ENCODE results near the gene PWWP2A. TPM values are rescaled to one million over a fixed set of nuclear protein-coding genes. Genes with fewer than 3 reads are reported as not detected.

The PWWP2A gene
- total and polyA plus RNA-seq, 2 donors (not counting 1 experiment from before 2014, with no cell fraction given): 10.4 to 17.0 TPM

DNA sequence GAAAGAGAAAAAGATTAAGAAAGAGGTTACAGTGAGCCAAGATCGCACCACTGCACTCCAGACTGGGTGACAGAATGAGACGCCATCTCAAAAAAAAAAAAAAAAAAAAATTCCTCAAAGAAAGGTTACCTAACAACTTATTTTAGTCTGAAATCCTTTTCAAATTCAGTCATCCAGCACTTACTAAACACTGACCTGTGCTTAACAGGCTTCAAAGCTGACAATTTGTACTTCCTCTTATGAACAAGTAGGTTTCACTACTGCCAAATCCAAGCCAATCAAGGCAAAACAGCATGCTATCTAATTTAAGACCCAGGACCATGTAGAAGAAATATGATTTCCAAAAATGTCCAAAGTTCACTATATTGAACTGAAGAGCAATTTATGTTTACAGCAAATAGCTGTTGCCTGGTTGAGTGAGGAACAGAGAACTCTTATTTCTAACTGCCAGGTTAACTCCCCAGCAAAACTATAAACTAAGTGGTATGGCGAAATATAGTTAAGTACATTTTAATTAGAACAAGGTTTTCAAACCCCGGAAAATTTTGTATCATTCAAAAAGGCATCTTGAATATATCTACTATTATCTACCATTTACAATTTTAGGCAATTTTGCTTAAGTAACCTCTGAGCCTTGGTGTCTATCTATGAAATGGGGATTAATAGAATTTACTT, 13.4 kb downstream of the PWWP2A start:
- Histone ChIP-seq H3K79me2 (ENCODE audit: control insufficient read depth, insufficient read depth, low read length) (peaks cover 19% of the 10 kb centered on the region), H4K20me1 (ENCODE audit: control insufficient read depth, extremely low read depth, insufficient read depth, low read length) (no peaks in the 10 kb centered on the region), H3K36me3 (ENCODE audit: control insufficient read depth, insufficient read depth, low read length) (no peaks in the 10 kb centered on the region), H2AFZ (ENCODE audit: low read length) (no peak overlapping the region), H3K9me3 (ENCODE audit: control insufficient read depth, insufficient read depth, low read depth, low read length) (no peaks in the 10 kb centered on the region), H3K27me3 (ENCODE audit: control insufficient read depth, insufficient read depth, low read length) (no peaks in the 10 kb centered on the region), H3K27ac (ENCODE audit: insufficient read depth, low read length) (no peak overlapping the region), H3K4me1 (ENCODE audit: control insufficient read depth, extremely low read depth, insufficient read depth, low read length) (no peaks in the 10 kb centered on the region), H3K4me3 (replicated peaks in 1 of 4; ENCODE audit: control extremely low read depth in 1 of 4, insufficient read depth in 1 of 4, low read depth in 3 of 4, low read length in 4 of 4) (no peak overlapping the region), H3K9ac (ENCODE audit: insufficient read depth, low read length) (no peak overlapping the region), H3K4me2 (ENCODE audit: extremely low read depth, insufficient read depth, low read length) (no peak overlapping the region)
- peak; percentile 18 to 37 for DNase-seq (ENCODE audit: low read depth in 2 of 2)
- TF ChIP-seq, protein P1, sequence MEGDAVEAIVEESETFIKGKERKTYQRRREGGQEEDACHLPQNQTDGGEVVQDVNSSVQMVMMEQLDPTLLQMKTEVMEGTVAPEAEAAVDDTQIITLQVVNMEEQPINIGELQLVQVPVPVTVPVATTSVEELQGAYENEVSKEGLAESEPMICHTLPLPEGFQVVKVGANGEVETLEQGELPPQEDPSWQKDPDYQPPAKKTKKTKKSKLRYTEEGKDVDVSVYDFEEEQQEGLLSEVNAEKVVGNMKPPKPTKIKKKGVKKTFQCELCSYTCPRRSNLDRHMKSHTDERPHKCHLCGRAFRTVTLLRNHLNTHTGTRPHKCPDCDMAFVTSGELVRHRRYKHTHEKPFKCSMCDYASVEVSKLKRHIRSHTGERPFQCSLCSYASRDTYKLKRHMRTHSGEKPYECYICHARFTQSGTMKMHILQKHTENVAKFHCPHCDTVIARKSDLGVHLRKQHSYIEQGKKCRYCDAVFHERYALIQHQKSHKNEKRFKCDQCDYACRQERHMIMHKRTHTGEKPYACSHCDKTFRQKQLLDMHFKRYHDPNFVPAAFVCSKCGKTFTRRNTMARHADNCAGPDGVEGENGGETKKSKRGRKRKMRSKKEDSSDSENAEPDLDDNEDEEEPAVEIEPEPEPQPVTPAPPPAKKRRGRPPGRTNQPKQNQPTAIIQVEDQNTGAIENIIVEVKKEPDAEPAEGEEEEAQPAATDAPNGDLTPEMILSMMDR (conservative IDR thresholded peaks at IDR 0.05 in 1 of 2, IDR thresholded peaks at IDR 0.05 in 1 of 2; ENCODE audit: low read depth in 1 of 2, low read length in 2 of 2): no peak
- no peak for TF ChIP-seq EZH2 (IDR thresholded peaks at IDR 0.05; ENCODE audit: low read length, missing control alignments)

DNA sequence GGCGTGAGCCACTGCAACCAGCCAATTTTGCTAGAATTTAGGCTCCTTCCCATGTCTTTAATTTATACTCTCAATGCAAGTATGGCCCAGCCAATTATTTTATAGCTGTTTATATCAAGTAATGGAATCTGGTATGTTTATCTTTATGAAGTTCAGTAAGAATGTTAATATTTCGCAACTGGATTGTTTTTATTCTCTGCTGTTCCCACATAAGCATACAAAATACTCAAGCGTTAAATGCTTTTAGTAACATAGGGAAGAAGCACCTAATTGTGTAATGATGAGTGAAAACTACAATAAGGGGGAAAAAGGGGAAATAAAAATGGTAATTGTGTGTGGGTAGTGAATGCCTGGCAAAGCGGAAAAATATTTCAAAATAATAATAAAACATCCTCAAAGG, 21.3 kb downstream of the PWWP2A start:
- Histone ChIP-seq H3K9me3 (ENCODE audit: control insufficient read depth, insufficient read depth, low read depth, low read length) (no peaks in the 10 kb centered on the region), H3K9ac (ENCODE audit: insufficient read depth, low read length) (no peak overlapping the region), H4K20me1 (ENCODE audit: control insufficient read depth, extremely low read depth, insufficient read depth, low read length) (no peaks in the 10 kb centered on the region), H3K27ac (ENCODE audit: insufficient read depth, low read length) (no peak overlapping the region), H3K4me2 (ENCODE audit: extremely low read depth, insufficient read depth, low read length) (peak overlapping the region; percentile 10), H3K27me3 (ENCODE audit: control insufficient read depth, insufficient read depth, low read length) (no peaks in the 10 kb centered on the region), H3K4me1 (ENCODE audit: control insufficient read depth, extremely low read depth, insufficient read depth, low read length) (no peaks in the 10 kb centered on the region), H3K4me3 (replicated peaks in 1 of 4; ENCODE audit: control extremely low read depth in 1 of 4, insufficient read depth in 1 of 4, low read depth in 3 of 4, low read length in 4 of 4) (no peak overlapping the region), H3K36me3 (ENCODE audit: control insufficient read depth, insufficient read depth, low read length) (peaks cover 2% of the 10 kb centered on the region), H2AFZ (ENCODE audit: low read length) (no peak overlapping the region), H3K79me2 (ENCODE audit: control insufficient read depth, insufficient read depth, low read length) (peaks cover 7% of the 10 kb centered on the region)
- peak in 1 of 2 donors; percentile 80 for DNase-seq (ENCODE audit: low read depth in 2 of 2)
- no peak for TF ChIP-seq EZH2 (IDR thresholded peaks at IDR 0.05; ENCODE audit: low read length, missing control alignments)
- TF ChIP-seq, protein P1 (conservative IDR thresholded peaks at IDR 0.05 in 1 of 2, IDR thresholded peaks at IDR 0.05 in 1 of 2; ENCODE audit: low read depth in 1 of 2, low read length in 2 of 2): no peak

GRCh38 chr5:160096178-160096577, 23.1 kb downstream of the PWWP2A start:
- H3K79me2 ChIP-seq (ENCODE audit: control insufficient read depth, insufficient read depth, low read length): peaks cover 5% of the 10 kb centered on the region

More at GRCh38 chr5:160096178-160096577, 23.1 kb downstream of the PWWP2A start:
- no peaks in the 10 kb centered on the region for H4K20me1 ChIP-seq (ENCODE audit: control insufficient read depth, extremely low read depth, insufficient read depth, low read length)
- H3K9me3 ChIP-seq (ENCODE audit: control insufficient read depth, insufficient read depth, low read depth, low read length): no peaks in the 10 kb centered on the region
- no peaks in the 10 kb centered on the region for H3K27me3 ChIP-seq (ENCODE audit: control insufficient read depth, insufficient read depth, low read length)
- no peak for DNase-seq (ENCODE audit: low read depth in 2 of 2)
- no peak overlapping the region for H3K27ac ChIP-seq (ENCODE audit: insufficient read depth, low read length)
- H3K4me2 ChIP-seq (ENCODE audit: extremely low read depth, insufficient read depth, low read length): no peak overlapping the region
- no peak overlapping the region for H3K4me3 ChIP-seq (replicated peaks in 1 of 4; ENCODE audit: control extremely low read depth in 1 of 4, insufficient read depth in 1 of 4, low read depth in 3 of 4, low read length in 4 of 4)
- no peaks in the 10 kb centered on the region for H3K4me1 ChIP-seq (ENCODE audit: control insufficient read depth, extremely low read depth, insufficient read depth, low read length)
- H3K9ac ChIP-seq (ENCODE audit: insufficient read depth, low read length): no peak overlapping the region
- no peak overlapping the region for H2AFZ ChIP-seq (ENCODE audit: low read length)
- no peak for TF ChIP-seq EZH2 (IDR thresholded peaks at IDR 0.05; ENCODE audit: low read length, missing control alignments)
- TF ChIP-seq, protein P1 (conservative IDR thresholded peaks at IDR 0.05 in 1 of 2, IDR thresholded peaks at IDR 0.05 in 1 of 2; ENCODE audit: low read depth in 1 of 2, low read length in 2 of 2): no peak
- H3K36me3 ChIP-seq (ENCODE audit: control insufficient read depth, insufficient read depth, low read length): peaks cover 5% of the 10 kb centered on the region

Measured in fibroblast of lung (primary cell).